ENCODE measurements around the gene SOX10.

Gene SOX10

DNA sequence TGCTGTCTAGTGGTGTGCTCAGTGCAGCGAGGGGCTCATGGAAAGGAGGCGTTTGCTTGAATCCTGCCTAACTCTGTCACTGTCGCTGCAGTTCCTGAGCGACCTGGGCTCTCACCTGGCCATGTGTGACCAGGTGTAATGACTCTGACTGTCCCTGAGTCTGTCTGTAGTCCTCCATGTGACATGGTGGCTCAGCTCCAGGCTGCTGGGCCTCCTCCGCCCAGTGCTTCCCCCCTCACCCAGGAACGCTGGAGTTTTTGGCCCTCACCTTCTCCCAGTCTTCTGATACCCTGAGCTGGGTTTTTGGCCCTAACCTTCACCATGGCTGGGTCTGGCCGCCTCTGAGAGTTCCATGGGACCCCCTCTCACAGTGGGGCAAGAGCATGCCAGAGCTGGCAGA lies 58.0 kb downstream of the SOX10 start:
- Histone ChIP-seq H3K27me3 (ENCODE audit: control insufficient read depth, insufficient read depth, low read length) (no peaks in the 10 kb centered on the region), H3K4me1 (ENCODE audit: control insufficient read depth, insufficient read depth, low read length) (no peaks in the 10 kb centered on the region), H3K9me3 (ENCODE audit: control insufficient read depth, insufficient read depth, low read depth, low read length) (no peaks in the 10 kb centered on the region), H3K27ac (ENCODE audit: low read depth, low read length) (no peak overlapping the region), H3K9ac (ENCODE audit: low read length) (no peak overlapping the region), H3K4me3 (ENCODE audit: low read depth, low read length) (no peak overlapping the region), H3K36me3 (ENCODE audit: control insufficient read depth, insufficient read depth, low read length) (peaks cover 74% of the 10 kb centered on the region)

DNA sequence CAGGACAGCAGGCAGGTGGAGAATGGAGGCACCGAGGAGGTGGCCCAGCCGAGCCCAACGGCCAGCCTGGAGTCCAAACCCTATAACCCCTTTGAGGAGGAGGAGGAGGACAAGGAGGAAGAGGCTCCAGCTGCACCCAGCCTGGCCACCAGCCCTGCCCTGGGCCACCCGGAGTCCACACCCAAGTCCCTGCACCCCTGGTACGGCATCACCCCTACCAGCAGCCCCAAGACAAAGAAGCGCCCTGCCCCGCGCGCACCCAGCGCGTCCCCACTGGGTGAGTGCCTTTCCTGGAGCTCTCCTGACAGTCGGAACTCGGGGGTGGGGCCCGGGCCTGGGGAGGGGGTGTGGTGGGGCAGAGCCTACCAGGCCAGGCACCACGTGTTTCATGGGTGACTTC lies 58.6 kb downstream of the SOX10 start:
- no peak overlapping the region for H3K9ac ChIP-seq (ENCODE audit: low read length)
- peaks cover 75% of the 10 kb centered on the region for H3K36me3 ChIP-seq (ENCODE audit: control insufficient read depth, insufficient read depth, low read length)
- no peaks in the 10 kb centered on the region for H3K4me1 ChIP-seq (ENCODE audit: control insufficient read depth, insufficient read depth, low read length)
- no peak overlapping the region for H3K27ac ChIP-seq (ENCODE audit: low read depth, low read length)
- no peaks in the 10 kb centered on the region for H3K9me3 ChIP-seq (ENCODE audit: control insufficient read depth, insufficient read depth, low read depth, low read length)
- H3K4me3 ChIP-seq (ENCODE audit: low read depth, low read length): no peak overlapping the region
- H3K27me3 ChIP-seq (ENCODE audit: control insufficient read depth, insufficient read depth, low read length): no peaks in the 10 kb centered on the region

DNA sequence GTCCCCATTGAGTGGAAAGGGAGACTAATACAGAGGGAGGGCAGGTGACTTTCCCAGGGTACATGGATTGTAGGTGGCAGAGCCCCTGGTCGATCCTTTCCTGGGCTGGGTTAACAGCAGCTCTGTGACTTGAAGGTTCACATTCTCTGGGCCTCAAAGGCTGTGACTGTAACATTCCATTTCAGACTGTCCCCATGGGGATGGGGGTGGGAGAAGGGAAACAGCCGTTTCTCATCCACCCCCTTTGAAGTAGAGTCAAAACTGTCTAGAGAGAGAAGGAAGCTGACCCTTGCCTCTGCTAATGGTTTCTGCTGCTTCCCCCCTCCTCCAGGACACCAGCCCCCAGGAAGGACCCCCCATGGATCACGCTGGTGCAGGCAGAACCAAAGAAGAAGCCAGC lies 59.0 kb downstream of the SOX10 start:
- no peak overlapping the region for H3K27ac ChIP-seq (ENCODE audit: low read depth, low read length)
- no peak overlapping the region for H3K4me3 ChIP-seq (ENCODE audit: low read depth, low read length)
- H3K9ac ChIP-seq (ENCODE audit: low read length): no peak overlapping the region
- no peaks in the 10 kb centered on the region for H3K27me3 ChIP-seq (ENCODE audit: control insufficient read depth, insufficient read depth, low read length)
- H3K9me3 ChIP-seq (ENCODE audit: control insufficient read depth, insufficient read depth, low read depth, low read length): no peaks in the 10 kb centered on the region
- no peaks in the 10 kb centered on the region for H3K4me1 ChIP-seq (ENCODE audit: control insufficient read depth, insufficient read depth, low read length)
- H3K36me3 ChIP-seq (ENCODE audit: control insufficient read depth, insufficient read depth, low read length): peaks cover 73% of the 10 kb centered on the region

GRCh38 chr22:37924386-37925065 lies 59.8 kb downstream of the SOX10 start:
- peaks cover 75% of the 10 kb centered on the region for H3K36me3 ChIP-seq (ENCODE audit: control insufficient read depth, insufficient read depth, low read length)

GRCh38 chr22:37923927-37924326 lies 60.4 kb downstream of the SOX10 start:
- H3K9ac ChIP-seq (ENCODE audit: low read length): no peak overlapping the region
- no peaks in the 10 kb centered on the region for H3K27me3 ChIP-seq (ENCODE audit: control insufficient read depth, insufficient read depth, low read length)
- H3K4me1 ChIP-seq (ENCODE audit: control insufficient read depth, insufficient read depth, low read length): no peaks in the 10 kb centered on the region
- peaks cover 74% of the 10 kb centered on the region for H3K36me3 ChIP-seq (ENCODE audit: control insufficient read depth, insufficient read depth, low read length)
- H3K27ac ChIP-seq (ENCODE audit: low read depth, low read length): no peak overlapping the region
- H3K9me3 ChIP-seq (ENCODE audit: control insufficient read depth, insufficient read depth, low read depth, low read length): no peaks in the 10 kb centered on the region
- H3K4me3 ChIP-seq (ENCODE audit: low read depth, low read length): no peak overlapping the region

More at GRCh38 chr22:37924386-37925065, 59.8 kb downstream of the SOX10 start:
- no peaks in the 10 kb centered on the region for H3K27me3 ChIP-seq (ENCODE audit: control insufficient read depth, insufficient read depth, low read length)
- H3K9ac ChIP-seq (ENCODE audit: low read length): no peak overlapping the region
- H3K4me1 ChIP-seq (ENCODE audit: control insufficient read depth, insufficient read depth, low read length): no peaks in the 10 kb centered on the region
- H3K27ac ChIP-seq (ENCODE audit: low read depth, low read length): no peak overlapping the region
- no peaks in the 10 kb centered on the region for H3K9me3 ChIP-seq (ENCODE audit: control insufficient read depth, insufficient read depth, low read depth, low read length)
- no peak overlapping the region for H3K4me3 ChIP-seq (ENCODE audit: low read depth, low read length)

Measured in HUES6 (cell line).